Activated CD8-positive, alpha-beta T cell treated with anti-CD3 and anti-CD28 coated beads for 36 hours (primary cell): ENCODE results near the gene DLG2. TPM values are rescaled to one million over a fixed set of nuclear protein-coding genes. Genes with fewer than 3 reads are reported as not detected.

Source experiments
- ATAC-seq: fragments of 200-7000 bp; cut with Tn5 transposase; one replicate; pipeline ENCODE4 v1.10.0; 2021; ENCODE audit warnings: mild to moderate bottlenecking, moderate library complexity
- CTCF ChIA-PET: fragments of 350-600 bp; sonication (Branson Sonifier 250); formaldehyde crosslinking; loops from one replicate; lab custom pipeline; 2021; ENCODE audit warnings: antibody characterized with exemption; lab: Charles Lee
- POLR2A ChIA-PET: fragments of 350-600 bp; sonication (Branson Sonifier 250); formaldehyde crosslinking; loops from one replicate; lab custom pipeline; 2021; ENCODE audit warnings: antibody characterized with exemption; lab: Charles Lee
- DNase-seq: peaks from one replicate; pipeline ENCODE4 v3.0.0-alpha.2; 2020
- H3K27ac Mint-ChIP-seq: one replicate; pipeline ENCODE4 v1.8.0; 2021; ENCODE audit warnings: mild to moderate bottlenecking, mixed read lengths
- H3K27me3 Mint-ChIP-seq: one replicate; pipeline ENCODE4 v1.8.0; 2021; ENCODE audit warnings: mixed read lengths
- H3K36me3 Mint-ChIP-seq: one replicate; pipeline ENCODE4 v1.8.0; 2021; ENCODE audit warnings: low read depth, mixed read lengths
- H3K4me1 Mint-ChIP-seq: one replicate; pipeline ENCODE4 v1.8.0; 2021; ENCODE audit warnings: low read depth, mixed read lengths
- H3K4me3 Mint-ChIP-seq: one replicate; pipeline ENCODE4 v1.8.0; 2021; ENCODE audit warnings: mild to moderate bottlenecking, moderate library complexity, mixed read lengths
- H3K9me3 Mint-ChIP-seq: one replicate; pipeline ENCODE4 v1.8.0; 2021; ENCODE audit warnings: mixed read lengths
- CTCF ChIP-seq: fragments of 200-600 bp; IDR thresholded peaks from one replicate; pipeline ENCODE4 v1.8.0; 2022; ENCODE audit warnings: antibody characterized with exemption, mild to moderate bottlenecking
- intact Hi-C: fragments of 100-400 bp; cut with micrococcal nuclease; formaldehyde crosslinking; loops from one replicate; pipeline ENCODE4 v1.10.0; 2022
- total RNA-seq, 2 experiments: library from RNA; stranded (reverse); gene quantifications; one replicate each; pipeline ENCODE4 v1.2.3, GENCODE V29; 2021

DLG2 gene
- total RNA-seq, 2 experiments from 2014 or later, result 2.2 to 2.6 TPM

GRCh38 chr11:84438565-84438964, 1188.6 kb downstream of the DLG2 start:
- TF ChIP-seq CTCF, result no peak
- no peak for ATAC-seq
- H3K27ac Mint-ChIP-seq, result no peak overlapping the region
- H3K4me3 Mint-ChIP-seq, result no peak overlapping the region
- H3K9me3 Mint-ChIP-seq, result peaks cover 3% of the 10 kb centered on the region
- intact Hi-C loops, result no loop called here
- ChIA-PET POLR2A (no interaction called here), CTCF (no interaction called here)
- H3K36me3 Mint-ChIP-seq, result no peaks in the 10 kb centered on the region
- H3K27me3 Mint-ChIP-seq, result no peaks in the 10 kb centered on the region
- H3K4me1 Mint-ChIP-seq, result no peaks in the 10 kb centered on the region
- DNase-seq, result no peak

GRCh38 chr11:84437071-84437980, 1189.8 kb downstream of the DLG2 start:
- POLR2A ChIA-PET, result no interaction called here
- ATAC-seq (no peak), DNase-seq (no peak)
- H3K4me1 Mint-ChIP-seq, result no peaks in the 10 kb centered on the region
- no peaks in the 10 kb centered on the region for H3K36me3 Mint-ChIP-seq
- CTCF ChIA-PET, result no interaction called here
- no peak for TF ChIP-seq CTCF
- no peak overlapping the region for H3K4me3 Mint-ChIP-seq
- no peaks in the 10 kb centered on the region for H3K27me3 Mint-ChIP-seq
- peaks cover 3% of the 10 kb centered on the region for H3K9me3 Mint-ChIP-seq
- intact Hi-C loops, result no loop called here
- H3K27ac Mint-ChIP-seq, result no peak overlapping the region

- ATAC-seq (no peak), DNase-seq (no peak)
- H3K36me3 Mint-ChIP-seq, result no peaks in the 10 kb centered on the region
- H3K27me3 Mint-ChIP-seq, result no peaks in the 10 kb centered on the region
- intact Hi-C loops, result no loop called here
- no peak overlapping the region for H3K4me3 Mint-ChIP-seq
- H3K27ac Mint-ChIP-seq, result no peak overlapping the region
- no peaks in the 10 kb centered on the region for H3K4me1 Mint-ChIP-seq
- peaks cover 3% of the 10 kb centered on the region for H3K9me3 Mint-ChIP-seq
- POLR2A ChIA-PET, result no interaction called here
- CTCF ChIA-PET, result no interaction called here
- no peak for TF ChIP-seq CTCF
Observed at GRCh38 chr11:84430661-84431060, 1196.5 kb downstream of the DLG2 start.

GRCh38 chr11:84425673-84426072, 1201.5 kb downstream of the DLG2 start:
- intact Hi-C loops, result no loop called here
- no peaks in the 10 kb centered on the region for H3K4me1 Mint-ChIP-seq
- POLR2A ChIA-PET, result no interaction called here

More at GRCh38 chr11:84425673-84426072, 1201.5 kb downstream of the DLG2 start:
- ATAC-seq (no peak), DNase-seq (no peak)
- CTCF ChIA-PET, result no interaction called here
- no peak overlapping the region for H3K4me3 Mint-ChIP-seq
- H3K27ac Mint-ChIP-seq, result no peak overlapping the region
- no peaks in the 10 kb centered on the region for H3K36me3 Mint-ChIP-seq
- H3K9me3 Mint-ChIP-seq, result peaks cover 12% of the 10 kb centered on the region
- H3K27me3 Mint-ChIP-seq, result no peaks in the 10 kb centered on the region
- TF ChIP-seq CTCF, result no peak
